Activated T-cell treated with anti-CD3 and anti-CD28 coated beads, Interleukin-2, amount 50 U/mL, for 24 hours (primary cell): Measurements from ENCODE around the gene SLC17A9.

ENCODE experiments used
- DNase-seq: peaks from one replicate; pipeline ENCODE4 v3.0.0-alpha.2; 2020
- H3K27ac Mint-ChIP-seq: 2 replicates; pipeline ENCODE4 v1.8.0; 2020; ENCODE audit warnings: mild to moderate bottlenecking, mixed read lengths
- H3K27me3 Mint-ChIP-seq: 2 replicates; pipeline ENCODE4 v1.8.0; 2020; ENCODE audit warnings: mixed read lengths
- H3K36me3 Mint-ChIP-seq: 2 replicates; pipeline ENCODE4 v1.8.0; 2020; ENCODE audit warnings: low read depth, mixed read lengths
- H3K4me1 Mint-ChIP-seq: 2 replicates; pipeline ENCODE4 v1.8.0; 2020; ENCODE audit warnings: low read depth, mixed read lengths
- H3K4me3 Mint-ChIP-seq: 2 replicates; pipeline ENCODE4 v1.8.0; 2020; ENCODE audit warnings: mild to moderate bottlenecking, moderate library complexity, mixed read lengths
- H3K9me3 Mint-ChIP-seq: 2 replicates; pipeline ENCODE4 v1.8.0; 2020; ENCODE audit warnings: mixed read lengths

Gene SLC17A9

GRCh38 chr20:62926229-62927127 is 26.0 kb upstream of the SLC17A9 start, which contains the start of gene DIDO1:
TSS of gene DIDO1 (minus strand) at chr20:62926505.
- Mint-ChIP-seq H3K27ac (peak within 1 kb of the TSS; percentile 93), H3K4me3 (peak within 1 kb of the TSS; percentile 93), H3K27me3 (no peaks in the 10 kb centered on the region), H3K9me3 (no peaks in the 10 kb centered on the region), H3K36me3 (peaks cover 39% of the 10 kb centered on the region), H3K4me1 (peaks cover 75% of the 10 kb centered on the region)
- peak; percentile 93 for DNase-seq

GRCh38 chr20:62927128-62927705 is 25.3 kb upstream of the SLC17A9 start:
- peaks cover 44% of the 10 kb centered on the region for H3K36me3 Mint-ChIP-seq
- peaks cover 77% of the 10 kb centered on the region for H3K4me1 Mint-ChIP-seq
- DNase-seq: no peak
- no peaks in the 10 kb centered on the region for H3K27me3 Mint-ChIP-seq
- no peaks in the 10 kb centered on the region for H3K9me3 Mint-ChIP-seq
- H3K27ac Mint-ChIP-seq: peak overlapping the region; percentile 65
- peak overlapping the region; percentile 93 for H3K4me3 Mint-ChIP-seq

GRCh38 chr20:62928246-62928939 is 24.1 kb upstream of the SLC17A9 start:
- Mint-ChIP-seq H3K36me3 (peaks cover 44% of the 10 kb centered on the region), H3K27ac (peak overlapping the region; percentile 65), H3K27me3 (no peaks in the 10 kb centered on the region)

GRCh38 chr20:62929051-62929538 is 23.4 kb upstream of the SLC17A9 start:
- peak; percentile 71 for DNase-seq
- Mint-ChIP-seq H3K4me1 (peaks cover 59% of the 10 kb centered on the region), H3K4me3 (peak overlapping the region; percentile 85), H3K36me3 (peaks cover 42% of the 10 kb centered on the region), H3K27me3 (no peaks in the 10 kb centered on the region), H3K9me3 (no peaks in the 10 kb centered on the region), H3K27ac (peak overlapping the region; percentile 84)

More at GRCh38 chr20:62928246-62928939, 24.1 kb upstream of the SLC17A9 start:
- peaks cover 65% of the 10 kb centered on the region for H3K4me1 Mint-ChIP-seq
- no peaks in the 10 kb centered on the region for H3K9me3 Mint-ChIP-seq
- peak overlapping the region; percentile 85 for H3K4me3 Mint-ChIP-seq
- DNase-seq: no peak

DNA sequence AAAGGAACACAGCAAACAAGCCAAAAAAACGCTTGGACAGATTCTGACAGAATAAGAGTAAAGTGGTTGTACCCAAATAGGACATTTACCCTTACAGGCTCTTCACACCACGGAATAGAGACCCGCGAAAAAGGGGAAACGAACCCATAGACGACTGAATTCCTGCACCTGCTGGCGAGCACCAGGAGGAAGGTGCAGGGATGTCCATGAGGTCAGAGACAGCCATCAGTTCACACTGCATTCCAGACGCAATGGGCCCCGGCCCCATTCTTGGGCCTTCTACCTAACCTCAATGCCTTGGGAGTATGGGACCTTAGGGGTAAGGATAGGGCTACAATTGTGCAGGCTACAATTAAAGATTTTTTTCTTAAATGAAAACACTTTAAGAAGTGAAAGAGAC is 21.0 kb upstream of the SLC17A9 start:
- DNase-seq: no peak
- H3K36me3 Mint-ChIP-seq: peaks cover 25% of the 10 kb centered on the region
- no peak overlapping the region for H3K4me3 Mint-ChIP-seq
- no peaks in the 10 kb centered on the region for H3K27me3 Mint-ChIP-seq
- H3K27ac Mint-ChIP-seq: peak overlapping the region; percentile 84
- no peaks in the 10 kb centered on the region for H3K9me3 Mint-ChIP-seq
- H3K4me1 Mint-ChIP-seq: peaks cover 48% of the 10 kb centered on the region

GRCh38 chr20:62933966-62934365 is 18.5 kb upstream of the SLC17A9 start:
- peaks cover 29% of the 10 kb centered on the region for H3K36me3 Mint-ChIP-seq
- H3K27me3 Mint-ChIP-seq: no peaks in the 10 kb centered on the region
- no peak for DNase-seq

GRCh38 chr20:62935204-62935967 is 17.1 kb upstream of the SLC17A9 start:
- H3K4me1 Mint-ChIP-seq: peaks cover 29% of the 10 kb centered on the region
- H3K4me3 Mint-ChIP-seq: no peak overlapping the region
- no peak for DNase-seq
- H3K36me3 Mint-ChIP-seq: peaks cover 34% of the 10 kb centered on the region
- H3K9me3 Mint-ChIP-seq: no peaks in the 10 kb centered on the region
- H3K27ac Mint-ChIP-seq: no peak overlapping the region
- H3K27me3 Mint-ChIP-seq: no peaks in the 10 kb centered on the region

More at GRCh38 chr20:62933966-62934365, 18.5 kb upstream of the SLC17A9 start:
- Mint-ChIP-seq H3K4me1 (peaks cover 28% of the 10 kb centered on the region), H3K4me3 (no peak overlapping the region), H3K27ac (no peak overlapping the region), H3K9me3 (no peaks in the 10 kb centered on the region)

- Mint-ChIP-seq H3K27me3 (no peaks in the 10 kb centered on the region), H3K36me3 (peaks cover 39% of the 10 kb centered on the region), H3K4me3 (no peak overlapping the region), H3K27ac (peak overlapping the region; percentile 98), H3K9me3 (no peaks in the 10 kb centered on the region), H3K4me1 (peaks cover 29% of the 10 kb centered on the region)
- DNase-seq: no peak
Observed at GRCh38 chr20:62935968-62936585, 16.4 kb upstream of the SLC17A9 start.

GRCh38 chr20:62937268-62938104 is 15.0 kb upstream of the SLC17A9 start:
- peak; percentile 97 for DNase-seq
- Mint-ChIP-seq H3K4me1 (peaks cover 33% of the 10 kb centered on the region), H3K27ac (peak overlapping the region; percentile 98), H3K36me3 (peaks cover 44% of the 10 kb centered on the region), H3K27me3 (no peaks in the 10 kb centered on the region), H3K9me3 (no peaks in the 10 kb centered on the region), H3K4me3 (no peak overlapping the region)

GRCh38 chr20:62938105-62938888 is 14.2 kb upstream of the SLC17A9 start, which contains the start of gene GID8:
TSS of gene GID8 (plus strand) at chr20:62938147. CDS start at chr20:62941503, 3,356 bp downstream.
- Mint-ChIP-seq H3K9me3 (no peaks in the 10 kb centered on the region), H3K36me3 (peaks cover 52% of the 10 kb centered on the region), H3K27ac (peak within 1 kb of the TSS; percentile 98), H3K27me3 (no peaks in the 10 kb centered on the region), H3K4me3 (peak within 1 kb of the TSS; percentile 88), H3K4me1 (peaks cover 33% of the 10 kb centered on the region)
- peak; percentile 72 for DNase-seq

- Mint-ChIP-seq H3K4me1 (peaks cover 37% of the 10 kb centered on the region), H3K36me3 (peaks cover 78% of the 10 kb centered on the region), H3K27ac (peak overlapping the region; percentile 44), H3K4me3 (no peak overlapping the region), H3K9me3 (no peaks in the 10 kb centered on the region), H3K27me3 (no peaks in the 10 kb centered on the region)
- DNase-seq: no peak
Observed at GRCh38 chr20:62940875-62941274, 11.6 kb upstream of the SLC17A9 start.

DNA sequence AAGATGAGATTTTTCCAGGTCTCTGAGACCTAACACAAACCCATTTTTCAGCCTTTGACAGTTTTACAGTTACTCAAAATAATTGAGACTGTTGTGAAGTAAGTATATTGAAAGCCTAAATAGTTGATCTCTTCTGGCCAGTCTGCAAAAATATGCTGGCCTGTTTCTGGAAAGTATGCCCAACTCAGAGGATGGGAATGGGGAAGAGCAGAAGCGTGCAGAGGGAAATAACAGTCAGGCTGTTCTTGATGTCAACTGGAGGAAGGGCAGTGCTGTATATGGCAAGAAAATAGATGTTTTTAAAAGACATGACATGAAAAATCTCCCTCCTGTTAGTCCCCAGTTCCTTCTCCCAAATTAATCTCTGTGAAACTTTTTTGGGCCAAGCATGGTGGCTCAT is 10.7 kb upstream of the SLC17A9 start:
- Mint-ChIP-seq H3K4me1 (peaks cover 36% of the 10 kb centered on the region), H3K36me3 (peaks cover 86% of the 10 kb centered on the region), H3K9me3 (no peaks in the 10 kb centered on the region), H3K27ac (peak overlapping the region; percentile 68), H3K27me3 (no peaks in the 10 kb centered on the region), H3K4me3 (no peak overlapping the region)
- no peak for DNase-seq
